Smooth muscle cell (in vitro differentiated cells): ENCODE results near the gene RAP1GAP2. TPM values are rescaled to one million over a fixed set of nuclear protein-coding genes. Genes with fewer than 3 reads are reported as not detected.

Source experiments
- DNase-seq: peaks from one replicate; lab custom pipeline; 2025; ENCODE audit not compliant: unreplicated experiment; lab: John Stamatoyannopoulos, UW
- H2AFZ ChIP-seq: fragments of 200-600 bp; sonication (generic); 2 replicates; pipeline ENCODE4 v1.6.0; 2016; ENCODE audit warnings: antibody characterized with exemption, low read depth, mild to moderate bottlenecking
- H3F3A ChIP-seq: fragments of 200-600 bp; sonication (generic); 2 replicates; pipeline ENCODE4 v1.6.0; 2017; ENCODE audit warnings: antibody characterized with exemption, low read depth
- H3K27ac ChIP-seq: fragments of 200-600 bp; sonication (generic); 2 replicates; pipeline ENCODE4 v1.5.1; 2016; ENCODE audit warnings: low read depth, mild to moderate bottlenecking
- H3K27me3 ChIP-seq: fragments of 200-600 bp; sonication (generic); 2 replicates; pipeline ENCODE4 v1.6.1; 2016; ENCODE audit warnings: low read depth, mild to moderate bottlenecking
- H3K36me3 ChIP-seq: fragments of 200-600 bp; sonication (generic); 2 replicates; pipeline ENCODE4 v1.5.1; 2016; ENCODE audit warnings: low read depth
- H3K4me1 ChIP-seq: fragments of 200-600 bp; sonication (generic); 2 replicates; pipeline ENCODE4 v1.5.1; 2016; ENCODE audit warnings: low read depth
- H3K4me2 ChIP-seq: fragments of 200-600 bp; sonication (generic); 2 replicates; pipeline ENCODE4 v1.6.0; 2016; ENCODE audit warnings: mild to moderate bottlenecking
- H3K4me3 ChIP-seq: fragments of 200-600 bp; sonication (generic); 2 replicates; pipeline ENCODE4 v1.5.1; 2016; ENCODE audit warnings: mild to moderate bottlenecking
- H3K79me2 ChIP-seq: fragments of 200-600 bp; sonication (generic); 2 replicates; pipeline ENCODE4 v1.6.0; 2016; ENCODE audit warnings: low read depth, mild to moderate bottlenecking
- H3K9ac ChIP-seq: fragments of 200-600 bp; sonication (generic); 2 replicates; pipeline ENCODE4 v1.6.0; 2016; ENCODE audit warnings: low read depth
- H3K9me3 ChIP-seq: fragments of 200-600 bp; sonication (generic); replicated peaks from 2 replicates; pipeline ENCODE4 v1.5.1; 2016; ENCODE audit warnings: low read depth
- H4K20me1 ChIP-seq: fragments of 200-600 bp; sonication (generic); 2 replicates; pipeline ENCODE4 v1.6.0; 2016; ENCODE audit warnings: low read depth
- WGBS: methylation state at CpG from one replicate; pipeline ENCODE4 v1.1.7; 2016; ENCODE audit warnings: low lambda C conversion rate; 5-methylcytosine and 5-hydroxymethylcytosine counted together
- polyA plus RNA-seq: library from polyadenylated mRNA; unstranded; fragments of >200 nt; fragmentation: Nextera tagmentation; extraction: Ambion mirVana; gene quantifications from 2 replicates; pipeline ENCODE4 v1.2.1, GENCODE V29; 2016
- total RNA-seq: library from RNA; depleted of rRNA; stranded (reverse); fragments of >200 nt; gene quantifications from 2 replicates; pipeline ENCODE4 v1.2.3, GENCODE V29; 2014
- TF ChIP-seq, protein P1 (sequence below): fragments of 200-600 bp; sonication (generic); IDR thresholded peaks from 2 replicates; pipeline ENCODE4 v1.5.1; 2017; ENCODE audit warnings: borderline replicate concordance, mild to moderate bottlenecking, antibody characterized with exemption; ENCODE audit not compliant: insufficient read depth, poor library complexity, severe bottlenecking

The RAP1GAP2 gene
- total and polyA plus RNA-seq, 2 experiments from 2014 or later: 0.31 to 0.99 TPM

DNA sequence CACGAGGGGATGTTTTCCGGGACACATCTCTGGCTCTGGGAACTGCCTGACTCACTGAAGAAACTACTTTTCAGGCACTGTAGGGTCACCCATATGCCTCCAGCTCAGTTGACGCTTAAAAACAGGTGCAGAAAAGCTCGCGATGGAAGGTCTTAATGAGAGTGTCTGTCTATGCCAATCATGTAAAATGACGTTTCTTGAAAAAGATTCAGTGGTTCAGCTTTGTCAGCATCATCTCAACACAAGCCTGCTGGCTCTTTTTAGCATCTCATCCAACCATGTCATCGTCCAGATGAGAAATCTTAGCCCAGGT is 239.7 kb downstream of the RAP1GAP2 start:
- H3K79me2 ChIP-seq: no peaks in the 10 kb centered on the region
- H3K4me3 ChIP-seq: no peak overlapping the region
- no peaks in the 10 kb centered on the region for H4K20me1 ChIP-seq
- H3K36me3 ChIP-seq: no peaks in the 10 kb centered on the region
- H3K9ac ChIP-seq: no peak overlapping the region
- H3K27ac ChIP-seq: no peak overlapping the region
- H3F3A ChIP-seq: no peaks in the 10 kb centered on the region
- no peaks in the 10 kb centered on the region for H3K4me1 ChIP-seq
- WGBS: 92% methylated on average over 7 of the region's 7 CpGs
- H3K9me3 ChIP-seq: no peaks in the 10 kb centered on the region
- no peak overlapping the region for H2AFZ ChIP-seq
- DNase-seq: no peak
- TF ChIP-seq, protein P1, sequence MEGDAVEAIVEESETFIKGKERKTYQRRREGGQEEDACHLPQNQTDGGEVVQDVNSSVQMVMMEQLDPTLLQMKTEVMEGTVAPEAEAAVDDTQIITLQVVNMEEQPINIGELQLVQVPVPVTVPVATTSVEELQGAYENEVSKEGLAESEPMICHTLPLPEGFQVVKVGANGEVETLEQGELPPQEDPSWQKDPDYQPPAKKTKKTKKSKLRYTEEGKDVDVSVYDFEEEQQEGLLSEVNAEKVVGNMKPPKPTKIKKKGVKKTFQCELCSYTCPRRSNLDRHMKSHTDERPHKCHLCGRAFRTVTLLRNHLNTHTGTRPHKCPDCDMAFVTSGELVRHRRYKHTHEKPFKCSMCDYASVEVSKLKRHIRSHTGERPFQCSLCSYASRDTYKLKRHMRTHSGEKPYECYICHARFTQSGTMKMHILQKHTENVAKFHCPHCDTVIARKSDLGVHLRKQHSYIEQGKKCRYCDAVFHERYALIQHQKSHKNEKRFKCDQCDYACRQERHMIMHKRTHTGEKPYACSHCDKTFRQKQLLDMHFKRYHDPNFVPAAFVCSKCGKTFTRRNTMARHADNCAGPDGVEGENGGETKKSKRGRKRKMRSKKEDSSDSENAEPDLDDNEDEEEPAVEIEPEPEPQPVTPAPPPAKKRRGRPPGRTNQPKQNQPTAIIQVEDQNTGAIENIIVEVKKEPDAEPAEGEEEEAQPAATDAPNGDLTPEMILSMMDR: no peak
- no peaks in the 10 kb centered on the region for H3K27me3 ChIP-seq
- H3K4me2 ChIP-seq: no peak overlapping the region

DNA sequence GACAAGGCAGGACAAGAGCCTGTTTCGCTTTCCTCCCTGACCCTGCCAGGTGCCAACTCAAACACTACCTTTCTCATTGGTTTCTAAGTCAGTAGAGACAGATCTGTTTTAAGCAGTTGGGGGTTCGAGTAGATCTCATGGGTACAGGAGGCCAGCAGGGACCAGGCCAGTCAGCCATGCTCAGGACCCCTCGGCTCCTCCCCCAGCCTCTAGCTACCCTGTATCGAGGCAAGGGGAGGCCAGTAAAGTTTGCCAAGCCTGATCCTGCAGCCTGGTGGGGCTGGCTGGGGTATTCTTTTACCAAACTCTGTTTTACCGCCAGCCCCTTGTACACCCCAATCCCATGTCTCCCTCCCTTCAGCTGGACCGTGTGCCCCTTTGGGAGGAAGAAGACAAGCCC is 240.6 kb downstream of the RAP1GAP2 start:
- Histone ChIP-seq H3K27me3 (no peaks in the 10 kb centered on the region), H2AFZ (no peak overlapping the region), H3K79me2 (no peaks in the 10 kb centered on the region), H4K20me1 (no peaks in the 10 kb centered on the region), H3K4me3 (no peak overlapping the region), H3K36me3 (no peaks in the 10 kb centered on the region), H3K27ac (no peak overlapping the region), H3K4me1 (no peaks in the 10 kb centered on the region), H3K9ac (no peak overlapping the region), H3K9me3 (no peaks in the 10 kb centered on the region), H3F3A (no peaks in the 10 kb centered on the region), H3K4me2 (no peak overlapping the region)
- TF ChIP-seq, protein P1: no peak
- DNase-seq: no peak
- 88% methylated on average over 6 of the region's 6 CpGs for WGBS

DNA sequence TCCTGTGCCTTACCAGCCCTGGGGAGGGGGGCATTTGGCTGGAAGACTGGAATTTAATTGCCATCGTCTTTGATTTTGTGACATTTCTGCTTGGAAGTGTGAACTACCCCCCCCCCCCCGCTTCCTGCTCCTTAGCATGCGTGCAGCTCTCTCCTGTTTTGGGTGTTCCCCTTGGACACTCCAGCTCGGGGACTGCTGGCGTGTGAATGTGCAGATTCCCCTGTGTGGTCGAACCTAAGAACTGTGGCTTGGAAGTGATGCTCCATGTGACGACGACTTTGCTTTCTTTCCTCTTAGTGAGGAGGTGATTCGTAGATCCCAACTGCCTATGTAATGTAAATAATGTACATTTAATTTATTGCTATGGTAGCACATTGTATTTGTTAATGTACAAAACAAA is 241.0 kb downstream of the RAP1GAP2 start:
- H3K4me2 ChIP-seq: no peak overlapping the region
- H3K27ac ChIP-seq: no peak overlapping the region
- no peaks in the 10 kb centered on the region for H3K27me3 ChIP-seq
- no peak overlapping the region for H3K4me3 ChIP-seq
- no peak overlapping the region for H3K9ac ChIP-seq
- H3K79me2 ChIP-seq: no peaks in the 10 kb centered on the region
- H2AFZ ChIP-seq: no peak overlapping the region
- no peaks in the 10 kb centered on the region for H3K4me1 ChIP-seq
- TF ChIP-seq, protein P1: no peak
- H4K20me1 ChIP-seq: no peaks in the 10 kb centered on the region
- no peaks in the 10 kb centered on the region for H3F3A ChIP-seq
- H3K9me3 ChIP-seq: no peaks in the 10 kb centered on the region
- WGBS: 87% methylated on average over 8 of the region's 9 CpGs
- no peak for DNase-seq
- no peaks in the 10 kb centered on the region for H3K36me3 ChIP-seq

GRCh38 chr17:3038941-3039340 is 242.7 kb downstream of the RAP1GAP2 start:
- Histone ChIP-seq H3K4me2 (no peak overlapping the region), H3K27ac (no peak overlapping the region), H3K4me1 (no peaks in the 10 kb centered on the region), H3K36me3 (no peaks in the 10 kb centered on the region), H3F3A (no peaks in the 10 kb centered on the region), H4K20me1 (no peaks in the 10 kb centered on the region), H2AFZ (no peak overlapping the region), H3K4me3 (no peak overlapping the region), H3K79me2 (no peaks in the 10 kb centered on the region), H3K27me3 (no peaks in the 10 kb centered on the region), H3K9me3 (no peaks in the 10 kb centered on the region), H3K9ac (no peak overlapping the region)
- TF ChIP-seq, protein P1: no peak
- 66% methylated on average over 5 of the region's 5 CpGs for WGBS
- DNase-seq: no peak
